Astrocyte (in vitro differentiated cells and primary cell): ENCODE data around the gene CEBPZOS. TPM values are rescaled to one million over a fixed set of nuclear protein-coding genes. Genes with fewer than 3 reads are reported as not detected.
A peak's percentile ranks its signal among the peaks of the same experiment; 100 is the strongest.

Source experiments
- DNase-seq: peaks from one replicate; pipeline ENCODE4 v3.0.0-alpha.2; 2010; ENCODE audit warnings: low read depth
- FAIRE-seq: peaks from 2 replicates; lab custom pipeline; 2011; peaks lifted over from hg19 to GRCh38; lab: Jason Lieb, UNC
- H2AFZ ChIP-seq: 2 replicates; pipeline ENCODE4 v1.6.0; 2012; ENCODE audit warnings: low read depth, low read length, inconsistent platforms
- H3K27ac ChIP-seq: 2 replicates; pipeline ENCODE4 v1.5.1; 2011; ENCODE audit warnings: low read depth, low read length, inconsistent platforms
- H3K27me3 ChIP-seq: 2 replicates; pipeline ENCODE4 v1.6.0; 2011; ENCODE audit warnings: low read length, inconsistent platforms; ENCODE audit not compliant: insufficient read depth
- H3K36me3 ChIP-seq: 2 replicates; pipeline ENCODE4 v1.5.1; 2011; ENCODE audit warnings: low read length, inconsistent platforms; ENCODE audit not compliant: insufficient read depth
- H3K4me1 ChIP-seq: 2 replicates; pipeline ENCODE4 v1.5.1; 2011; ENCODE audit warnings: low read length, inconsistent platforms; ENCODE audit not compliant: insufficient read depth
- H3K4me2 ChIP-seq: 2 replicates; pipeline ENCODE4 v1.6.0; 2012; ENCODE audit warnings: low read length, inconsistent platforms
- H3K4me3 ChIP-seq: 2 replicates; pipeline ENCODE4 v1.5.1; 2011; ENCODE audit warnings: low read depth, mild to moderate bottlenecking, low read length, inconsistent platforms; ENCODE audit not compliant: insufficient read depth
- H3K79me2 ChIP-seq: 2 replicates; pipeline ENCODE4 v1.6.0; 2012; ENCODE audit warnings: mild to moderate bottlenecking, low read length, inconsistent platforms; ENCODE audit not compliant: insufficient read depth
- H3K9ac ChIP-seq: 2 replicates; pipeline ENCODE4 v1.6.0; 2012; ENCODE audit warnings: mild to moderate bottlenecking, low read length, inconsistent platforms
- H3K9me3 ChIP-seq: 2 replicates; pipeline ENCODE4 v1.5.1; 2012; ENCODE audit warnings: low read depth, mild to moderate bottlenecking, low read length, inconsistent platforms; ENCODE audit not compliant: insufficient read depth
- H4K20me1 ChIP-seq: 2 replicates; pipeline ENCODE4 v1.6.0; 2012; ENCODE audit warnings: low read length, inconsistent platforms; ENCODE audit not compliant: insufficient read depth
- H3K27ac Mint-ChIP-seq: one replicate; pipeline ENCODE4 v1.8.0; 2021; ENCODE audit warnings: mild to moderate bottlenecking, mixed read lengths; ENCODE audit not compliant: unreplicated experiment
- H3K27me3 Mint-ChIP-seq: one replicate; pipeline ENCODE4 v1.8.0; 2021; ENCODE audit warnings: low read depth, mixed read lengths; ENCODE audit not compliant: unreplicated experiment
- H3K36me3 Mint-ChIP-seq: one replicate; pipeline ENCODE4 v1.8.0; 2021; ENCODE audit warnings: low read depth, mixed read lengths; ENCODE audit not compliant: unreplicated experiment
- H3K4me1 Mint-ChIP-seq: one replicate; pipeline ENCODE4 v1.8.0; 2021; ENCODE audit warnings: low read depth, mixed read lengths; ENCODE audit not compliant: unreplicated experiment
- H3K4me3 Mint-ChIP-seq: one replicate; pipeline ENCODE4 v1.8.0; 2021; ENCODE audit warnings: mild to moderate bottlenecking, moderate library complexity, mixed read lengths; ENCODE audit not compliant: unreplicated experiment
- H3K9me3 Mint-ChIP-seq: one replicate; pipeline ENCODE4 v1.8.0; 2021; ENCODE audit warnings: mild to moderate bottlenecking, mixed read lengths; ENCODE audit not compliant: unreplicated experiment
- EZH2 ChIP-seq: IDR thresholded peaks from 2 replicates; pipeline ENCODE4 v1.6.1; 2012; ENCODE audit warnings: mild to moderate bottlenecking, low read length, inconsistent platforms; ENCODE audit not compliant: insufficient read depth
- total RNA-seq: library from RNA; stranded (reverse); gene quantifications from 2 replicates; pipeline ENCODE4 v1.2.1, GENCODE V29; 2021
- TF ChIP-seq, protein P1 (sequence below): IDR thresholded peaks from 2 replicates; pipeline ENCODE4 v1.5.1; 2011; ENCODE audit warnings: low read depth, mild to moderate bottlenecking, inconsistent platforms, low read length, moderate library complexity; ENCODE audit not compliant: insufficient read depth

CEBPZOS gene
- total RNA-seq, 1 donor from 2014 or later: 37.3 TPM

DNA sequence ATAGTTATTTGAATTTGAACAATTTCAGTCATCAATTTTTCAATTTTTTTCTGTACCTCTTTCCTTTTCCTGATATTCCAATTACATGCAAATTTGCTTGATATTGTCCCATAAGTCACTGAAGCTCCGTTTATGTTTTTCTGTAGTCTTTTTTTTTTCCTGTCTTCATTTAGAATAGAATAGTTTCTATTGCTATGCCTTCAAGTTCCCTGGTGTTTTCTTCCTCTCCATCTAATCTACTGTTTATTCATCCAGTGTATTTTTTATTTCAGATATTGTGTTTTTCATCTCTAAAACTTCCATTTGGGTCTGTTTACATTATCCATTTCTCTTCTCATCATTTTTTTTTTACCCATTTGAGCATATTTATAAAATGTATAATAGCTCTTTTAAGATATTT lies 31.5 kb upstream of the CEBPZOS start:
- H3K27ac Mint-ChIP-seq: no peak overlapping the region
- no peaks in the 10 kb centered on the region for H3K36me3 Mint-ChIP-seq
- no peak for DNase-seq
- no peak for FAIRE-seq
- no peak overlapping the region for H3K4me3 Mint-ChIP-seq
- Histone ChIP-seq H3K79me2 (no peaks in the 10 kb centered on the region), H3K4me1 (no peaks in the 10 kb centered on the region), H3K4me3 (no peak overlapping the region), H4K20me1 (no peaks in the 10 kb centered on the region), H3K4me2 (no peak overlapping the region), H3K9ac (no peak overlapping the region), H3K27me3 (no peaks in the 10 kb centered on the region), H3K36me3 (no peaks in the 10 kb centered on the region), H2AFZ (no peak overlapping the region), H3K27ac (no peak overlapping the region), H3K9me3 (no peaks in the 10 kb centered on the region)
- peaks cover 8% of the 10 kb centered on the region for H3K9me3 Mint-ChIP-seq
- H3K27me3 Mint-ChIP-seq: no peaks in the 10 kb centered on the region
- TF ChIP-seq, protein P1, sequence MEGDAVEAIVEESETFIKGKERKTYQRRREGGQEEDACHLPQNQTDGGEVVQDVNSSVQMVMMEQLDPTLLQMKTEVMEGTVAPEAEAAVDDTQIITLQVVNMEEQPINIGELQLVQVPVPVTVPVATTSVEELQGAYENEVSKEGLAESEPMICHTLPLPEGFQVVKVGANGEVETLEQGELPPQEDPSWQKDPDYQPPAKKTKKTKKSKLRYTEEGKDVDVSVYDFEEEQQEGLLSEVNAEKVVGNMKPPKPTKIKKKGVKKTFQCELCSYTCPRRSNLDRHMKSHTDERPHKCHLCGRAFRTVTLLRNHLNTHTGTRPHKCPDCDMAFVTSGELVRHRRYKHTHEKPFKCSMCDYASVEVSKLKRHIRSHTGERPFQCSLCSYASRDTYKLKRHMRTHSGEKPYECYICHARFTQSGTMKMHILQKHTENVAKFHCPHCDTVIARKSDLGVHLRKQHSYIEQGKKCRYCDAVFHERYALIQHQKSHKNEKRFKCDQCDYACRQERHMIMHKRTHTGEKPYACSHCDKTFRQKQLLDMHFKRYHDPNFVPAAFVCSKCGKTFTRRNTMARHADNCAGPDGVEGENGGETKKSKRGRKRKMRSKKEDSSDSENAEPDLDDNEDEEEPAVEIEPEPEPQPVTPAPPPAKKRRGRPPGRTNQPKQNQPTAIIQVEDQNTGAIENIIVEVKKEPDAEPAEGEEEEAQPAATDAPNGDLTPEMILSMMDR: no peak
- no peak for TF ChIP-seq EZH2
- H3K4me1 Mint-ChIP-seq: peaks cover 7% of the 10 kb centered on the region

DNA sequence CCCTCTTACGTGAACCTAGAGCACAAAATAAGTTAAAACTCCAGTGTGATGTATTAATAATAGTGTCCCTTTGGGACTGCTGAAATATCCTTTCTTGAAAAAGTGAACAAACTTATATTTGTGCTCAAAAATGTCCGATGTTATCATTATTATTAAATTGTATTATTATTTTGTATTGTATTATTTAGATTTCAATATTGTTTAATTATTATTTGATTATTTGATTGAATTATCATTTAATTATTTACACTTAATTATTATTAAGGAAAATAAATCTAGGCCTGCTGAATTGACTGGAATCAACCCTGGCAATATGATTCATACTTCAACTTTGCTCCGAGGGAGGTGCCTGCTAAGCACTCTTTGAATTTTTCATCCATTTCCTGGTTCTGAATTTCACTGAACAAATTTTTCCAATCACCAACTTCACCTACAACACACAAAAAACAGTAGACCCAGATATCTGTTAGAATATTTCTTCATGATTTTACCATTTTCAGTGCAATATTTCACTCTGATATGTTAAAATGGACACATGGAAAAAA lies 28.6 kb upstream of the CEBPZOS start:
- no peak overlapping the region for H3K9ac ChIP-seq
- TF ChIP-seq, protein P1: no peak
- no peak for TF ChIP-seq EZH2
- no peak overlapping the region for H3K4me3 Mint-ChIP-seq
- H3K27ac ChIP-seq: no peak overlapping the region
- H3K9me3 Mint-ChIP-seq: peaks cover 8% of the 10 kb centered on the region
- H3K4me1 ChIP-seq: no peaks in the 10 kb centered on the region
- H3K4me1 Mint-ChIP-seq: peaks cover 2% of the 10 kb centered on the region
- H3K4me2 ChIP-seq: no peak overlapping the region
- no peak overlapping the region for H3K4me3 ChIP-seq
- no peak overlapping the region for H3K27ac Mint-ChIP-seq
- no peaks in the 10 kb centered on the region for H4K20me1 ChIP-seq
- FAIRE-seq: no peak
- no peaks in the 10 kb centered on the region for H3K36me3 ChIP-seq
- no peaks in the 10 kb centered on the region for H3K79me2 ChIP-seq
- no peaks in the 10 kb centered on the region for H3K27me3 Mint-ChIP-seq
- peak; percentile 12 for DNase-seq
- no peaks in the 10 kb centered on the region for H3K9me3 ChIP-seq
- H3K27me3 ChIP-seq: no peaks in the 10 kb centered on the region
- H3K36me3 Mint-ChIP-seq: no peaks in the 10 kb centered on the region
- peak overlapping the region; percentile 45 for H2AFZ ChIP-seq

- H3K36me3 ChIP-seq: no peaks in the 10 kb centered on the region
- H3K27ac ChIP-seq: no peak overlapping the region
- no peak overlapping the region for H3K9ac ChIP-seq
- peaks cover 2% of the 10 kb centered on the region for H3K4me1 Mint-ChIP-seq
- H3K4me3 ChIP-seq: no peak overlapping the region
- no peak overlapping the region for H3K4me3 Mint-ChIP-seq
- no peaks in the 10 kb centered on the region for H3K27me3 ChIP-seq
- peak overlapping the region; percentile 45 for H2AFZ ChIP-seq
- no peak overlapping the region for H3K4me2 ChIP-seq
- H3K4me1 ChIP-seq: no peaks in the 10 kb centered on the region
- no peaks in the 10 kb centered on the region for H3K27me3 Mint-ChIP-seq
- no peaks in the 10 kb centered on the region for H3K36me3 Mint-ChIP-seq
- H3K27ac Mint-ChIP-seq: no peak overlapping the region
- H3K9me3 Mint-ChIP-seq: peaks cover 8% of the 10 kb centered on the region
- DNase-seq (peak; percentile 23), FAIRE-seq (peak; percentile 23)
- no peaks in the 10 kb centered on the region for H4K20me1 ChIP-seq
- no peaks in the 10 kb centered on the region for H3K79me2 ChIP-seq
- H3K9me3 ChIP-seq: no peaks in the 10 kb centered on the region
- no peak for TF ChIP-seq EZH2
- TF ChIP-seq, protein P1: peak; percentile 67
These were observed 27.9 kb upstream of the CEBPZOS start for GRCh38 chr2:37168217-37168981.
